Activated CD8-positive, alpha-beta T cell treated with anti-CD3 and anti-CD28 coated beads for 36 hours (primary cell): ENCODE results near the gene ROBO2. TPM values are rescaled to one million over a fixed set of nuclear protein-coding genes. Genes with fewer than 3 reads are reported as not detected.

Source experiments
- ATAC-seq: fragments of 200-7000 bp; cut with Tn5 transposase; one replicate; pipeline ENCODE4 v1.10.0; 2021; ENCODE audit warnings: mild to moderate bottlenecking, moderate library complexity
- CTCF ChIA-PET: fragments of 350-600 bp; sonication (Branson Sonifier 250); formaldehyde crosslinking; loops from one replicate; lab custom pipeline; 2021; ENCODE audit warnings: antibody characterized with exemption; lab: Charles Lee
- POLR2A ChIA-PET: fragments of 350-600 bp; sonication (Branson Sonifier 250); formaldehyde crosslinking; loops from one replicate; lab custom pipeline; 2021; ENCODE audit warnings: antibody characterized with exemption; lab: Charles Lee
- DNase-seq: peaks from one replicate; pipeline ENCODE4 v3.0.0-alpha.2; 2020
- H3K27ac Mint-ChIP-seq: one replicate; pipeline ENCODE4 v1.8.0; 2021; ENCODE audit warnings: mild to moderate bottlenecking, mixed read lengths
- H3K27me3 Mint-ChIP-seq: one replicate; pipeline ENCODE4 v1.8.0; 2021; ENCODE audit warnings: mixed read lengths
- H3K36me3 Mint-ChIP-seq: one replicate; pipeline ENCODE4 v1.8.0; 2021; ENCODE audit warnings: low read depth, mixed read lengths
- H3K4me1 Mint-ChIP-seq: one replicate; pipeline ENCODE4 v1.8.0; 2021; ENCODE audit warnings: low read depth, mixed read lengths
- H3K4me3 Mint-ChIP-seq: one replicate; pipeline ENCODE4 v1.8.0; 2021; ENCODE audit warnings: mild to moderate bottlenecking, moderate library complexity, mixed read lengths
- H3K9me3 Mint-ChIP-seq: one replicate; pipeline ENCODE4 v1.8.0; 2021; ENCODE audit warnings: mixed read lengths
- intact Hi-C: fragments of 100-400 bp; cut with micrococcal nuclease; formaldehyde crosslinking; loops from one replicate; pipeline ENCODE4 v1.10.0; 2022
- total RNA-seq, 2 experiments: library from RNA; stranded (reverse); gene quantifications; one replicate each; pipeline ENCODE4 v1.2.3, GENCODE V29; 2021
- TF ChIP-seq, protein P1 (sequence below): fragments of 200-600 bp; IDR thresholded peaks from one replicate; pipeline ENCODE4 v1.8.0; 2022; ENCODE audit warnings: antibody characterized with exemption, mild to moderate bottlenecking

The ROBO2 gene
- total RNA-seq, 2 experiments from 2014 or later = not detected

DNA sequence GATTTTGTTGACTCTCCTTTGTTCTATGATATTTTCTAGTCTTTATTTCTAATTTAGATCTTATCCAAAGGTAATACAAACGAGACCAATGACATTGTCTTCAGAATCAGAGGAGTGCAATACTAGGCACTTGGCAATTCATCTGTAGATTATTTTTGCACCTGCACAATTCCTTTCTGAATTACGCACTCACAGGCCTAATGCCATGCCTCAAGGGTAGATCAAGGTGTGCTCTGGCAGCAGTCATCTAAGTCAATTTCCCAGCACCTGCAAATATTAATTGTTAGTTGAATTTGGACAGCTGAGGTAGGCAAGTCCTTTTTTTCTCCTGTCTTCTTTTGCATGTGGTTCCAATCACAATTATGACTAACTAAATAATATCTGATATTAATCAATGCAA, 653.2 kb downstream of the ROBO2 start:
- POLR2A ChIA-PET = no interaction called here
- Mint-ChIP-seq H3K9me3 (peaks cover 20% of the 10 kb centered on the region), H3K27ac (no peak overlapping the region), H3K4me3 (no peak overlapping the region), H3K27me3 (no peaks in the 10 kb centered on the region), H3K4me1 (no peaks in the 10 kb centered on the region), H3K36me3 (no peaks in the 10 kb centered on the region)
- intact Hi-C loops = no loop called here
- ATAC-seq = no peak
- CTCF ChIA-PET = no interaction called here
- no peak for DNase-seq
- TF ChIP-seq, protein P1, sequence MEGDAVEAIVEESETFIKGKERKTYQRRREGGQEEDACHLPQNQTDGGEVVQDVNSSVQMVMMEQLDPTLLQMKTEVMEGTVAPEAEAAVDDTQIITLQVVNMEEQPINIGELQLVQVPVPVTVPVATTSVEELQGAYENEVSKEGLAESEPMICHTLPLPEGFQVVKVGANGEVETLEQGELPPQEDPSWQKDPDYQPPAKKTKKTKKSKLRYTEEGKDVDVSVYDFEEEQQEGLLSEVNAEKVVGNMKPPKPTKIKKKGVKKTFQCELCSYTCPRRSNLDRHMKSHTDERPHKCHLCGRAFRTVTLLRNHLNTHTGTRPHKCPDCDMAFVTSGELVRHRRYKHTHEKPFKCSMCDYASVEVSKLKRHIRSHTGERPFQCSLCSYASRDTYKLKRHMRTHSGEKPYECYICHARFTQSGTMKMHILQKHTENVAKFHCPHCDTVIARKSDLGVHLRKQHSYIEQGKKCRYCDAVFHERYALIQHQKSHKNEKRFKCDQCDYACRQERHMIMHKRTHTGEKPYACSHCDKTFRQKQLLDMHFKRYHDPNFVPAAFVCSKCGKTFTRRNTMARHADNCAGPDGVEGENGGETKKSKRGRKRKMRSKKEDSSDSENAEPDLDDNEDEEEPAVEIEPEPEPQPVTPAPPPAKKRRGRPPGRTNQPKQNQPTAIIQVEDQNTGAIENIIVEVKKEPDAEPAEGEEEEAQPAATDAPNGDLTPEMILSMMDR = no peak

DNA sequence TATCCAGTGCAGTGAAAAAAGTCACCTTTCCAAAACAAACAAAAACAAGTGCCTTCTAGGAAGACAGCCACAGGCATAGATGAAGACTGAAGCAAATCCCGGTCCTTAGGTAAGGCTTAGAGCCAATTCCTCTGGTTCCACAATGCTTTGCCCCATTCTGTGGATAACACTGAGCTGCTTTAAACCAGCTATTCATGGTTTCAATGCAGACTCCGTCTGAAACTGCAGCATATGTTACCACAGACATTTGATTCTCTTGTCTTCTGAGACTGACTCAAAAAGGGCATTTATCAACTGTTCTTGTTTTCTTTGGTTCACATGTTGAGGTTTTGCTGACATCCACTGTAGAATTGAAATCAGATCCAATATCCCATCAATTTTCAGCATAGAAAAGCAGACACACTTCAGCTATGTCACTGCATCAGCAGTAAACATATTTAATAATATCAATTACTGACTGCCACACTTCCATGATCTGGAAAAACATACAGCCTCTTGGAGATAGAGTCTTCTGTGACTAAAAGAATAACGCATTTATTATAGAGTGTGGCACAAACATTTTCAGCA, 659.3 kb downstream of the ROBO2 start:
- Mint-ChIP-seq H3K27me3 (no peaks in the 10 kb centered on the region), H3K27ac (no peak overlapping the region), H3K36me3 (no peaks in the 10 kb centered on the region), H3K4me3 (no peak overlapping the region), H3K9me3 (peaks cover 16% of the 10 kb centered on the region), H3K4me1 (no peaks in the 10 kb centered on the region)
- POLR2A ChIA-PET = no interaction called here
- CTCF ChIA-PET = no interaction called here
- intact Hi-C loops = no loop called here
- DNase-seq = no peak
- TF ChIP-seq, protein P1 = no peak
- ATAC-seq = no peak
